ENCODE results near the gene SNX8. TPM values are rescaled to one million over a fixed set of nuclear protein-coding genes. Genes with fewer than 3 reads are reported as not detected.
A peak's percentile ranks its signal among the peaks of the same experiment; 100 is the strongest.

SNX8 gene
- total and polyA plus RNA-seq, 4 experiments from 2014 or later: 6.6 to 9.9 (median 7.2) TPM

- ChIA-PET CTCF (ENCODE audit: partially characterized antibody) (no interaction called here), POLR2A (ENCODE audit: partially characterized antibody) (no interaction called here)
- Mint-ChIP-seq H3K36me3 (peaks cover 0 to 4% of the 10 kb centered on the region in 2 donors), H3K27ac (no peak overlapping the region), H3K9me3 (no peaks in the 10 kb centered on the region), H3K4me3 (no peak overlapping the region), H3K27me3 (no peaks in the 10 kb centered on the region), H3K4me1 (peaks cover 0 to 5% (median 0%) of the 10 kb centered on the region in 4 donors)
- Histone ChIP-seq H3K27me3 (ENCODE audit: insufficient read depth, low read length) (no peaks in the 10 kb centered on the region), H3K9me3 (ENCODE audit: control insufficient read depth in 1 of 2, low read length in 2 of 2) (no peaks in the 10 kb centered on the region), H3K27ac (ENCODE audit: low read depth, low read length) (no peak overlapping the region), H3K4me1 (ENCODE audit: insufficient read depth, low read length) (no peaks in the 10 kb centered on the region), H3K36me3 (ENCODE audit: insufficient read depth, low read length) (no peaks in the 10 kb centered on the region), H3K4me3 (ENCODE audit: low read length in 2 of 2) (no peak overlapping the region)
- DNase-seq: no peak
- intact Hi-C loops (cut with micrococcal nuclease): no loop called here
These were observed 24.6 kb downstream of the SNX8 start for GRCh38 chr7:2289621-2290020.

- no peaks in the 10 kb centered on the region for H3K36me3 ChIP-seq (ENCODE audit: insufficient read depth, low read length)
- ChIA-PET CTCF (ENCODE audit: partially characterized antibody) (no interaction called here), POLR2A (ENCODE audit: partially characterized antibody) (no interaction called here)
- Mint-ChIP-seq H3K4me1 (peaks cover 0 to 5% (median 0%) of the 10 kb centered on the region in 4 donors), H3K9me3 (no peaks in the 10 kb centered on the region), H3K27ac (no peak overlapping the region), H3K27me3 (no peaks in the 10 kb centered on the region), H3K4me3 (no peak overlapping the region), H3K36me3 (peaks cover 0 to 4% of the 10 kb centered on the region in 2 donors)
- H3K27me3 ChIP-seq (ENCODE audit: insufficient read depth, low read length): no peaks in the 10 kb centered on the region
- intact Hi-C loops (cut with micrococcal nuclease): no loop called here
- no peak for DNase-seq
- no peak overlapping the region for H3K4me3 ChIP-seq (ENCODE audit: low read length in 2 of 2)
- no peaks in the 10 kb centered on the region for H3K4me1 ChIP-seq (ENCODE audit: insufficient read depth, low read length)
- H3K27ac ChIP-seq (ENCODE audit: low read depth, low read length): no peak overlapping the region
- no peaks in the 10 kb centered on the region for H3K9me3 ChIP-seq (ENCODE audit: control insufficient read depth in 1 of 2, low read length in 2 of 2)
These were observed 25.1 kb downstream of the SNX8 start for GRCh38 chr7:2289111-2289586.

- CTCF ChIA-PET (ENCODE audit: partially characterized antibody): no interaction called here
- no peak for DNase-seq
- Histone ChIP-seq H3K27ac (ENCODE audit: low read depth, low read length) (no peak overlapping the region), H3K27me3 (ENCODE audit: insufficient read depth, low read length) (no peaks in the 10 kb centered on the region), H3K9me3 (ENCODE audit: control insufficient read depth in 1 of 2, low read length in 2 of 2) (no peaks in the 10 kb centered on the region), H3K36me3 (ENCODE audit: insufficient read depth, low read length) (no peaks in the 10 kb centered on the region), H3K4me3 (ENCODE audit: low read length in 2 of 2) (no peak overlapping the region), H3K4me1 (ENCODE audit: insufficient read depth, low read length) (no peaks in the 10 kb centered on the region)
- intact Hi-C loops (cut with micrococcal nuclease): no loop called here
- Mint-ChIP-seq H3K36me3 (peaks cover 0 to 4% of the 10 kb centered on the region in 2 donors), H3K4me3 (no peak overlapping the region), H3K4me1 (peaks cover 0 to 5% (median 0%) of the 10 kb centered on the region in 4 donors), H3K27me3 (no peaks in the 10 kb centered on the region), H3K27ac (no peak overlapping the region), H3K9me3 (no peaks in the 10 kb centered on the region)
- POLR2A ChIA-PET (ENCODE audit: partially characterized antibody): no interaction called here
These were observed 25.7 kb downstream of the SNX8 start for GRCh38 chr7:2288503-2288902.

GRCh38 chr7:2287745-2288144, 26.5 kb downstream of the SNX8 start:
- Histone ChIP-seq H3K4me1 (ENCODE audit: insufficient read depth, low read length) (no peaks in the 10 kb centered on the region), H3K9me3 (ENCODE audit: control insufficient read depth in 1 of 2, low read length in 2 of 2) (no peaks in the 10 kb centered on the region), H3K27me3 (ENCODE audit: insufficient read depth, low read length) (no peaks in the 10 kb centered on the region), H3K27ac (ENCODE audit: low read depth, low read length) (no peak overlapping the region), H3K36me3 (ENCODE audit: insufficient read depth, low read length) (no peaks in the 10 kb centered on the region), H3K4me3 (ENCODE audit: low read length in 2 of 2) (no peak overlapping the region)
- intact Hi-C loops (cut with micrococcal nuclease): no loop called here
- H3K4me1 Mint-ChIP-seq: peaks cover 0 to 5% (median 0%) of the 10 kb centered on the region in 4 donors
- no peaks in the 10 kb centered on the region for H3K9me3 Mint-ChIP-seq
- no peak overlapping the region for H3K4me3 Mint-ChIP-seq
- H3K27me3 Mint-ChIP-seq: no peaks in the 10 kb centered on the region
- no peak for DNase-seq
- ChIA-PET CTCF (ENCODE audit: partially characterized antibody) (no interaction called here), POLR2A (ENCODE audit: partially characterized antibody) (no interaction called here)
- peaks cover 0 to 4% of the 10 kb centered on the region in 2 donors for H3K36me3 Mint-ChIP-seq
- H3K27ac Mint-ChIP-seq: no peak overlapping the region

GRCh38 chr7:2283074-2283473, 31.2 kb downstream of the SNX8 start:
- no peaks in the 10 kb centered on the region for H3K4me1 ChIP-seq (ENCODE audit: insufficient read depth, low read length)
- intact Hi-C loops (cut with micrococcal nuclease): no loop called here
- Mint-ChIP-seq H3K9me3 (no peaks in the 10 kb centered on the region), H3K27ac (no peak overlapping the region), H3K4me3 (no peak overlapping the region), H3K27me3 (no peaks in the 10 kb centered on the region), H3K4me1 (peaks cover 0 to 5% (median 3%) of the 10 kb centered on the region in 4 donors), H3K36me3 (no peaks in the 10 kb centered on the region)
- H3K9me3 ChIP-seq (ENCODE audit: control insufficient read depth in 1 of 2, low read length in 2 of 2): no peaks in the 10 kb centered on the region
- H3K4me3 ChIP-seq (ENCODE audit: low read length in 2 of 2): no peak overlapping the region
- H3K27ac ChIP-seq (ENCODE audit: low read depth, low read length): no peak overlapping the region
- H3K36me3 ChIP-seq (ENCODE audit: insufficient read depth, low read length): no peaks in the 10 kb centered on the region
- ChIA-PET CTCF (ENCODE audit: partially characterized antibody) (no interaction called here), POLR2A (ENCODE audit: partially characterized antibody) (no interaction called here)
- DNase-seq: no peak
- H3K27me3 ChIP-seq (ENCODE audit: insufficient read depth, low read length): no peaks in the 10 kb centered on the region

- no peaks in the 10 kb centered on the region for H3K9me3 Mint-ChIP-seq
- H3K36me3 Mint-ChIP-seq: peaks cover 1% of the 10 kb centered on the region in 2 donors
- intact Hi-C loops (cut with micrococcal nuclease): no loop called here
- no peaks in the 10 kb centered on the region for H3K4me1 ChIP-seq (ENCODE audit: insufficient read depth, low read length)
- H3K27me3 ChIP-seq (ENCODE audit: insufficient read depth, low read length): no peaks in the 10 kb centered on the region
- no peaks in the 10 kb centered on the region for H3K36me3 ChIP-seq (ENCODE audit: insufficient read depth, low read length)
- H3K4me3 Mint-ChIP-seq: no peak overlapping the region
- peaks cover 0 to 6% (median 3%) of the 10 kb centered on the region in 4 donors for H3K4me1 Mint-ChIP-seq
- no peak for DNase-seq
- H3K27ac ChIP-seq (ENCODE audit: low read depth, low read length): no peak overlapping the region
- ChIA-PET POLR2A (ENCODE audit: partially characterized antibody) (no interaction called here), CTCF (ENCODE audit: partially characterized antibody) (no interaction called here)
- H3K27ac Mint-ChIP-seq: no peak overlapping the region
- H3K4me3 ChIP-seq (ENCODE audit: low read length in 2 of 2): no peak overlapping the region
- no peaks in the 10 kb centered on the region for H3K27me3 Mint-ChIP-seq
- H3K9me3 ChIP-seq (ENCODE audit: control insufficient read depth in 1 of 2, low read length in 2 of 2): no peaks in the 10 kb centered on the region
These were observed 32.0 kb downstream of the SNX8 start for GRCh38 chr7:2282185-2282751.

GRCh38 chr7:2281541-2281940, 32.7 kb downstream of the SNX8 start:
- Histone ChIP-seq H3K4me1 (ENCODE audit: insufficient read depth, low read length) (no peaks in the 10 kb centered on the region), H3K9me3 (ENCODE audit: control insufficient read depth in 1 of 2, low read length in 2 of 2) (no peaks in the 10 kb centered on the region), H3K36me3 (ENCODE audit: insufficient read depth, low read length) (no peaks in the 10 kb centered on the region), H3K4me3 (ENCODE audit: low read length in 2 of 2) (no peak overlapping the region), H3K27ac (ENCODE audit: low read depth, low read length) (no peak overlapping the region), H3K27me3 (ENCODE audit: insufficient read depth, low read length) (no peaks in the 10 kb centered on the region)
- Mint-ChIP-seq H3K36me3 (peaks cover 5 to 6% of the 10 kb centered on the region in 2 donors), H3K27me3 (no peaks in the 10 kb centered on the region), H3K27ac (peak overlapping the region in 1 of 7 donors; percentile 4), H3K4me3 (no peak overlapping the region), H3K9me3 (no peaks in the 10 kb centered on the region), H3K4me1 (peaks cover 0 to 11% (median 3%) of the 10 kb centered on the region in 4 donors)
- CTCF ChIA-PET (ENCODE audit: partially characterized antibody): no interaction called here
- intact Hi-C loops (cut with micrococcal nuclease): no loop called here
- POLR2A ChIA-PET (ENCODE audit: partially characterized antibody): no interaction called here
- no peak for DNase-seq

GRCh38 chr7:2280424-2280823, 33.8 kb downstream of the SNX8 start:
- Mint-ChIP-seq H3K4me1 (peaks cover 0 to 11% (median 3%) of the 10 kb centered on the region in 4 donors), H3K4me3 (no peak overlapping the region), H3K36me3 (peaks cover 5 to 6% of the 10 kb centered on the region in 2 donors), H3K27ac (no peak overlapping the region), H3K9me3 (no peaks in the 10 kb centered on the region), H3K27me3 (no peaks in the 10 kb centered on the region)
- no peak for DNase-seq
- Histone ChIP-seq H3K27ac (ENCODE audit: low read depth, low read length) (no peak overlapping the region), H3K27me3 (ENCODE audit: insufficient read depth, low read length) (no peaks in the 10 kb centered on the region), H3K4me3 (ENCODE audit: low read length in 2 of 2) (no peak overlapping the region), H3K9me3 (ENCODE audit: control insufficient read depth in 1 of 2, low read length in 2 of 2) (no peaks in the 10 kb centered on the region), H3K4me1 (ENCODE audit: insufficient read depth, low read length) (no peaks in the 10 kb centered on the region), H3K36me3 (ENCODE audit: insufficient read depth, low read length) (no peaks in the 10 kb centered on the region)
- POLR2A ChIA-PET (ENCODE audit: partially characterized antibody): no interaction called here
- CTCF ChIA-PET (ENCODE audit: partially characterized antibody): no interaction called here
- intact Hi-C loops (cut with micrococcal nuclease): no loop called here

Measured in CD4-positive, alpha-beta memory T cell (primary cell).